GM12801 (cell line): ENCODE results near the gene SMYD5.

ENCODE experiments used
- TF ChIP-seq, protein P1 (sequence below): IDR thresholded peaks from one replicate; pipeline ENCODE4 v1.5.1; 2011; ENCODE audit warnings: control low read depth; ENCODE audit not compliant: insufficient read length; ENCODE audit errors: extremely low read depth

The SMYD5 gene

DNA sequence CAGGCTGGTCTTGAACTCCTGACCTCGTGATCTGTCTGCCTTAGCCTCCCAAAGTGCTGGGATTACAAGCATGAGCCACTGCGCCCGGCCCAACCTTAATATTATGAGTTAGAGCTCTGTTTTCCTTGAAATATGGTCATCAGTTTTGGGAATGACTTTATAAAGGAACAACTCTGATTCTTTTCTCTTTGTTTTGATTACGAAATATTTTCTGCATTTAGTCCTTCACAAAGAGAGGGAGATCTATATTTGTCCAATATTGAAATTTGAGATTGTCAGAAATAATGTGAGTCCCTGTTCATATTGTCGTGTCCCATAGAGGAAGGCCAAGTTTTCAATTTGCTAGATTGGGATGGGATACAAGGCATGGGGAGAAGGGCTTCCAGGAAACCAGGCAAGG, 3.1 kb downstream of the SMYD5 start:
- TF ChIP-seq, protein P1, sequence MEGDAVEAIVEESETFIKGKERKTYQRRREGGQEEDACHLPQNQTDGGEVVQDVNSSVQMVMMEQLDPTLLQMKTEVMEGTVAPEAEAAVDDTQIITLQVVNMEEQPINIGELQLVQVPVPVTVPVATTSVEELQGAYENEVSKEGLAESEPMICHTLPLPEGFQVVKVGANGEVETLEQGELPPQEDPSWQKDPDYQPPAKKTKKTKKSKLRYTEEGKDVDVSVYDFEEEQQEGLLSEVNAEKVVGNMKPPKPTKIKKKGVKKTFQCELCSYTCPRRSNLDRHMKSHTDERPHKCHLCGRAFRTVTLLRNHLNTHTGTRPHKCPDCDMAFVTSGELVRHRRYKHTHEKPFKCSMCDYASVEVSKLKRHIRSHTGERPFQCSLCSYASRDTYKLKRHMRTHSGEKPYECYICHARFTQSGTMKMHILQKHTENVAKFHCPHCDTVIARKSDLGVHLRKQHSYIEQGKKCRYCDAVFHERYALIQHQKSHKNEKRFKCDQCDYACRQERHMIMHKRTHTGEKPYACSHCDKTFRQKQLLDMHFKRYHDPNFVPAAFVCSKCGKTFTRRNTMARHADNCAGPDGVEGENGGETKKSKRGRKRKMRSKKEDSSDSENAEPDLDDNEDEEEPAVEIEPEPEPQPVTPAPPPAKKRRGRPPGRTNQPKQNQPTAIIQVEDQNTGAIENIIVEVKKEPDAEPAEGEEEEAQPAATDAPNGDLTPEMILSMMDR, result no peak

DNA sequence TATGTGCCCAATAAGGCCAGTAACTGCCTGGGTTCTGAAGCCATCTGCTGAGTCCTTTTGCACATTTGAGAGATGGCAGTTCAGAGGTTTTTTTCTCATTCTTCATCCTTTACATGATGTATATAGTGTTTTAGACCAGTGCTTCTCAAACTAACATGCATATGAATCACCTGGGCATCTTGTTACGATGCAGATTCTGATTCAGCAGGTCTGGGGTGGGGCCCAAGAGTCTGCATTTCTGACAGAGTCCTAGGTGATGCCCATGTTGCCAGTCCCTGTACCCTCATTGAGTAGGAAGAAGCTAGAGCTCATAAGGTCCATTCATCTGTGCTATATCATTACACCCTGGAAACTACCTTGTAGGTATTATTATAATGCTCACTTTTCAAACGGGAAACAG, 3.8 kb downstream of the SMYD5 start:
- TF ChIP-seq, protein P1, result no peak

DNA sequence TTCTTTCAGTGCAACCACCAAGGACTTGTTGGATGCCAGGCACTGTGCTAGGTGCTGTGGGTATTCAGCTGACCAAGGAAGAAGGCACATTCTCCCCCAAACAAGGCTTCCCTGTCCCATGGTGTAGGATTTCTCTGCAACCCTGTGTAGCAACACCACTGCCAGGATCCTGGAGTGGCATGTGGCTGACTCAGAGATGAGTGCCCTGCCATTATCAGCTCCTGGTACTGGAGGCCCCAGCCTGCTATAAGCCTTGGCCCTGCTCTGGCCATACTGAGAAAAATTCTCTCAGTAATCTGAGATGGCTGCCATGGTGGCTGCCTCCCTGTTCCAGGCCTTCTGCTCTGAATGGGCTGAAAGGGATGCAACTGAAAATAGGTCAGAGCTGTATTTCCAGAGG, 4.3 kb downstream of the SMYD5 start:
- TF ChIP-seq, protein P1, result no peak

DNA sequence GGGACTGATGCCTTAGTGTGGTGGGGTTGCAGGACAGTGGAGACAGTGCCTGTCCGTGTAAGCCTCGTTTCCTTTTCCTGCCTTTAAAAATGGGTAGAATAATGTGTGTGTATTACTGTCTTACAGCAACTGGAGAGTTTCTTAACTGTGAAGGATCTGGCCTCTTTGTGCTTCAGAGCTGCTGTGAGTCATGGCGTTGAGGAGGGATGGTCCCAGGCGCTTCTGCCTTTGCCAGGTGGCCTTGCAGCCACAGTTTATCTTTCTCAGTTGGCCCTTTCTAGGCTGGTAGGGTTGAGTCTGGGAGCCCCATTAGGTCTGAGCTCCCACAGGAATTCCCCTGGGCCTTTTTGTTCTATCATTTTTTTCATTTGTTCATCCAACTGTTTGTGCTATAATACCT, 9.8 kb downstream of the SMYD5 start:
- TF ChIP-seq, protein P1, result no peak

DNA sequence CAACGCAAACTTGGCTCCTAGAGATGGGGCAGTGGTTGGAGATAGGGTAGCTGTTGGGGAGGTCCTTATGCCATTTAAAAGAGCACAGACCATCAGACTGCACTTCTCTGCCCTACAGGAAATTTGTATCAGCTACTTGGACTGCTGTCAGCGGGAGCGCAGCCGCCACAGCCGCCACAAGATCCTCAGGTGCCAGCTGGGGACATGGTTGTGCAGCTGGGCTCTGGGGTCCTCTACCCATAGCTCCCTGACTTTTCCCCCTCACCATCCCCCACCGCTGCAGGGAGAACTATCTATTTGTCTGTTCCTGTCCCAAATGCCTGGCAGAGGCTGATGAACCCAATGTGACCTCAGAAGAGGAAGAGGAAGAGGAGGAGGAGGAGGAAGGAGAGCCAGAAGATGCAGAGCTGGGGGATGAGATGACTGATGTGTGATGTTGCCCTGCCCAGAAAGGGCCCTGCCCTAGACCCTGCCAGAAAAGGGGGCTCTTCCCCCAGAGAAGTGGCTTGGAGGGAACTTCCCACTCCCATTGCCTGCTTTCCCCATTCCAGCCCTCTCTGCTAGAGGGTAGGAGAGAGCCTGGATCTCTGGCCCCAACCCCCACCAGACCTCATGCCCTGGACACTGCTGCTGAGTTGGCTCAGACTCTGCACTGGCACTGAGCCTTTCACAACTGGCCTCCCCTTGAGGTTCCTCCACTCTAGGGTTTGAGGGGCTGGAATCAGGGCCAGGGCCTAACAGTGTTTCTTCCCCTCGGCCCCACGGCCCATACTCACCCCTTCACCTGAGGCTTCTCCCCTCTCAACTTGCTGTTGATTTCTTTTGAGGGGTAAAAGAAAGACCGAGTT, 11.7 kb downstream of the SMYD5 start:
- TF ChIP-seq, protein P1, result no peak

DNA sequence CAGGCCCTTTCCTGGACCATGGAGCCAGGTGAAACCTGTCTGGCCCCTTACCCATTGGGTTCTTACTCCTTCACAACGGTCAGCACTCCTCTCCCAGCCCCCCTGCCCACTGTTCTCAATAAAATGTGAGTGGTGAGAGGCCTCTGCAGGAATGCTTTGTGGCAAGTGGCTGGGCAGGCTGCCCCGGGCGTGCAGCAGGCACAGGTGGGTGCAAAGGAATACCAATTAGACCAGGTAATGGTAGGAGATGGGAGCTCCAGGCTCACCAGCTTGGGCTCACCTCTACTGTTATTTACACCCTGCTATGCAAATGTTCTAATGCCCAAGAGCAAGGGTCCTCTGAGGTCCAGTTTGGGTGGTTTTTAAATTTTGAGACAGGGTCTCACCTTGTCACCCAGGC, 13.0 kb downstream of the SMYD5 start:
- TF ChIP-seq, protein P1, result no peak

DNA sequence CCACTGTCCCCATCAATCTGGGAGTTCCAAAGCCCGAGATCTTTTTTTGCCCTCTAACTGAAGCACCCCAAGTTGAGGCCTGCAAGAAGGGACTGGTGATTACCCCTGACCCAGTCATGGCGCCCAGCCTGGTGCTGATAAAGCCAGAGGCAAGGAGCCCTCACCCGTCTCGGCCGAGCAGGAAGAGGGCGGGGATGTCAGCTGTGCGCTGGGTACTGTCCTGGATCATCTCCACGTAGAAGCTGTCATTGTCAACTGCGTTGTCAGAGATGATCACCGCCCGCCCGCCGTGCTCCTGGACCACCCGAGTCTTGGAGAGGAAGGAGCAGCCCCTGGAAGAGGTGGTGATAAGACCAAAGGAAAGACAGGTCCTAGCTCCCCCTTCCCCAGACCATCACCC, 14.6 kb downstream of the SMYD5 start:
- TF ChIP-seq, protein P1, result no peak
